Osteocyte (in vitro differentiated cells): ENCODE data around the gene WDR33. TPM values are rescaled to one million over a fixed set of nuclear protein-coding genes. Genes with fewer than 3 reads are reported as not detected.

Experiments
- DNase-seq: peaks from one replicate; pipeline ENCODE4 v3.0.0; 2021; ENCODE audit warnings: mixed read lengths; ENCODE audit not compliant: unreplicated experiment; ENCODE audit errors: extremely low spot score
- H3K27ac Mint-ChIP-seq: one replicate; pipeline ENCODE4 v1.8.0; 2021; ENCODE audit warnings: mild to moderate bottlenecking, mixed read lengths; ENCODE audit not compliant: unreplicated experiment
- H3K27me3 Mint-ChIP-seq: one replicate; pipeline ENCODE4 v1.8.0; 2021; ENCODE audit warnings: mixed read lengths; ENCODE audit not compliant: unreplicated experiment
- H3K36me3 Mint-ChIP-seq: one replicate; pipeline ENCODE4 v1.8.0; 2021; ENCODE audit warnings: mixed read lengths; ENCODE audit not compliant: unreplicated experiment
- H3K4me1 Mint-ChIP-seq: one replicate; pipeline ENCODE4 v1.8.0; 2021; ENCODE audit warnings: mixed read lengths; ENCODE audit not compliant: unreplicated experiment
- H3K4me3 Mint-ChIP-seq: one replicate; pipeline ENCODE4 v1.8.0; 2021; ENCODE audit warnings: mild to moderate bottlenecking, moderate library complexity, mixed read lengths; ENCODE audit not compliant: unreplicated experiment
- H3K9me3 Mint-ChIP-seq: one replicate; pipeline ENCODE4 v1.8.0; 2021; ENCODE audit warnings: mixed read lengths; ENCODE audit not compliant: unreplicated experiment
- CTCF ChIP-seq: fragments of 200-600 bp; sonication (generic); IDR thresholded peaks from 2 replicates; pipeline ENCODE4 v1.5.0; 2021; ENCODE audit warnings: antibody characterized with exemption, mild to moderate bottlenecking, moderate library complexity
- total RNA-seq: library from RNA; stranded (reverse); gene quantifications from 2 replicates; pipeline ENCODE4 v1.2.1, GENCODE V29; 2021

The WDR33 gene
- total RNA-seq, 1 donor from 2014 or later: 43.3 TPM

GRCh38 chr2:127674241-127675209 is 136.4 kb downstream of the WDR33 start:
- Mint-ChIP-seq H3K4me1 (peaks cover 48% of the 10 kb centered on the region), H3K9me3 (no peaks in the 10 kb centered on the region), H3K36me3 (peaks cover 2% of the 10 kb centered on the region), H3K27ac (peak overlapping the region; percentile 83), H3K4me3 (peak overlapping the region; percentile 81), H3K27me3 (no peaks in the 10 kb centered on the region)
- TF ChIP-seq CTCF: no peak
- no peak for DNase-seq

- no peak for TF ChIP-seq CTCF
- DNase-seq: peak; percentile 81
- H3K9me3 Mint-ChIP-seq: no peaks in the 10 kb centered on the region
- peaks cover 48% of the 10 kb centered on the region for H3K4me1 Mint-ChIP-seq
- H3K4me3 Mint-ChIP-seq: peak overlapping the region; percentile 81
- H3K27ac Mint-ChIP-seq: peak overlapping the region; percentile 83
- H3K27me3 Mint-ChIP-seq: no peaks in the 10 kb centered on the region
- peaks cover 2% of the 10 kb centered on the region for H3K36me3 Mint-ChIP-seq
Observed at GRCh38 chr2:127673291-127674069, 137.5 kb downstream of the WDR33 start.

- peaks cover 48% of the 10 kb centered on the region for H3K4me1 Mint-ChIP-seq
- H3K27me3 Mint-ChIP-seq: no peaks in the 10 kb centered on the region
- no peak for TF ChIP-seq CTCF
- H3K36me3 Mint-ChIP-seq: peaks cover 3% of the 10 kb centered on the region
- DNase-seq: peak; percentile 81
- peak overlapping the region; percentile 75 for H3K27ac Mint-ChIP-seq
- no peaks in the 10 kb centered on the region for H3K9me3 Mint-ChIP-seq
- peak overlapping the region; percentile 29 for H3K4me3 Mint-ChIP-seq
Observed at GRCh38 chr2:127672341-127673224, 138.4 kb downstream of the WDR33 start.

- no peak for TF ChIP-seq CTCF
- Mint-ChIP-seq H3K4me3 (no peak overlapping the region), H3K4me1 (peaks cover 44% of the 10 kb centered on the region), H3K27me3 (no peaks in the 10 kb centered on the region), H3K27ac (peak overlapping the region; percentile 75), H3K36me3 (peaks cover 4% of the 10 kb centered on the region), H3K9me3 (no peaks in the 10 kb centered on the region)
- DNase-seq: peak; percentile 70
Observed at GRCh38 chr2:127671557-127672302, 139.2 kb downstream of the WDR33 start.
